NCI-H2196 treated with DMSO at 0.1 percent for 48 hours (cell line): Measurements from ENCODE around the gene PER1.

Experiments used
- DNase-seq: peaks from one replicate; lab custom pipeline; 2025; ENCODE audit not compliant: unreplicated experiment; lab: John Stamatoyannopoulos, UW

Gene PER1

DNA sequence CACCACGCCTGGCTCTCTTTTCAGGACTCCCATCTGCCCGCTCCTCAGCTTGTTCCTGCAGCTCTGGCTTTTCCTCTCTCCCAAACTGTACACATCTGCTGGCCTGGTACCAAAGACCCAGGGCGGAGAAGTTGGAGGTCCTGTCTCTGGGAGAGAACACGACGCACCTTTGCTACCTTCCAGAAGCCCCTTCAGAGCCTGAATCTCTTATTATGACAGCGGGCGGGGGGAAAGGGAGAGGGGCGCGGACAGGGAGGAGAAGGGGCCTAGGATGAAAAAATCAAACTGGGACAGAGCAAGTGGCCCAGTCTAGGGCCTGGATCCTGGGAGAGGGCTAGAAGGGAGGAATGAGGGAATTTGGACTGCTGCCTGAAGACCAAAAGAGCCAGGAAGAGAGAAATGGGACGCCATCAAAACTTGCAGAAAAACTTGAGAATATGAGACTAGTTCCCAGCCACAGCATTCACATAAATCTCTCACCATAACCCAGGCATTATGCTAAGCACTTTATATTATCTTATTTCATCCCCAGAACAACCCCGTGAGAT lies 2.5 kb upstream of the PER1 start:
- DNase-seq, result no peak

DNA sequence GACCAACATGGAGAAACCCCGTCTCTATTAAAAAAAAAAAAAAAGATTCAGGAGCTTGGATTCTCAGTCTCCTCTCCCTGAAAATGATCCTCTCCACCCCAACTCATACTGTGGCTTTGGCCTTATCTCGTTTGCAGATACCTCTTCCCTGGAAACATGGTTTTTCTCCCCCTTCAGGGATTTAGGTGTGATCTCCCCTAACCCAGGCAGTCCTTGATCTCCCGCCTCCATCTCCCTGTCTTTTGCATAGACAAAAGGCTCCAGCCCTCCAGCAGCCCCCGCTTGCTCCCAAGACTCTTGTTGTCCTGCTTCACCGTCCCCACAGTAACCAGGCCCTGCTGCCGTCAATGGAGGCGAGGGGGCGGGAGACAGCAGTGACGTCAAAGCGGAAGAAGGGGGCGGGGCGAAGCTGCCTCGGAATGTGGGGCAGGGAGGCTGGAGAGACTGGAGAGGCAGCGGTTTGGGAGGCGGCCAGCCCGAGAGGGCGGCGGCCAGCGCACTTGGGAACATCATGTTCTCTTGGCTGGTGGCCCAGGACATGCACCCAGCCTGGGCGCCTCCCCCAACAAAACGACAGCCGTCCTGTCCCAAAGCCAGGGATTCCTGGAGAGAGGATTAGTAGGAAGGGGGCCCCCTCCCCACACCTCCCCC lies 1.9 kb upstream of the PER1 start:
- peak; percentile 60 for DNase-seq

DNA sequence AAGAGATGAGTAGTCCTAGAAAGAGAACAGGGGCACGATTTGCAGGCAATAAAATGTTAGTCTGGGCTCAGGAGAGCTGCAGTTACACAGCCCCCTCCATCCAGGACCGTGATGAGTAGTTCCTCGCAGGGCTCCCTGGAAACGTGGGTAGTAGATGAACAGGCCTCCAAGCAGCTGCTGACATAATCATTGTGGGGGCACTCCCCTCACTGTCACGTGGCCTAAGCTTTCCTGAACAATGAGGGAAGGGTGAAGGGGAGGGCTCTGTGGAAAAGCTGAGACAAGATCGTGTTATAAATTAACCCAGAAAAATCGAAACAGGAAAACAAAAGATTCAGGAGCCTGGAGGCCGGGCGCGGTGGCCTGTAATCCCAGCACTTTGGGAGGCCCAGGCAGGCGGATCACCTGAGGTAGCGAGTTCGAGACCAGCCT lies 1.3 kb upstream of the PER1 start:
- DNase-seq, result no peak

DNA sequence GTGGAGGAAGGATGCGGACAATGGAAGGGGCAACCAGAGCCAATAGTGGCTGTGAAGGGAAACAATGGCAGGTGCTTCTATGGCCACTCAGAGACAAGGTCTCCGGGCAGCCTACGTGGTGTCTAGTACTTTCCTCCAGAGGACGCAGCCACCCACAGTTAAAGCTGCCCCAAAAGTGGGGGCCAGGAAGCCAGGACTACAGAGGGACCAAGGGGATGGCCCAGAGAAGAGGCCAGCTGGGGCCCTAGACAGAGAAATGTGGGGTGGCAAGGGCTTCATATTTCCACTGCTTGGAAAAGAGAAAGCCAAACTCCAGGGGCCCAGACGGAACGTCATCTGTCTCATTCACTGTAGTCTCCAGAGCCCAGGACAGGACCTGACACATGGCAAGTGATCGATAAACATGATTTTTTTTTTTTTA lies 837 bp upstream of the PER1 start:
- no peak for DNase-seq

DNA sequence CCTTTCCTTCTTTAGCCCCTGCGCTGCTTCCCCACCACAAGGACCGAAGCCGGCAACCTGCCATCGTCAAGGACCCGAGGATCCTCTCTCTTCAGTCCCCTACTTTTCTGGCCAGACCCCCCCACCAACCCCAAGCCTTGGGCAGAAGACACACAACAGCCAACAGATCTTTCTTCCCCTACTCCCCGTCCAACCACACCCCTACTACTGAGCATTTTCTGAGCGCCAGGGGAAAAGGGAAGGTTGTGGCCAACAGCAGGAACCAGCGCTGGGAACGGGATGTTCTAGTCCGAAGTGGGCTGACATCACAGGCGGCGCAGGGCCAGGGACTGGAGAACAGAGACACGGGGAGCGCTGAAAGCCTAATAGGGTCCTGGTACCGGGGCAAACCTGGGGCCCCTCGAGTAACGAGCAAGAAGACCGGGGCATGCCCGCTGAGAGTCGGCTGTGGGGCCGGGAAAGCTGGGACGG lies 528 bp downstream of the PER1 start:
- DNase-seq, result no peak

DNA sequence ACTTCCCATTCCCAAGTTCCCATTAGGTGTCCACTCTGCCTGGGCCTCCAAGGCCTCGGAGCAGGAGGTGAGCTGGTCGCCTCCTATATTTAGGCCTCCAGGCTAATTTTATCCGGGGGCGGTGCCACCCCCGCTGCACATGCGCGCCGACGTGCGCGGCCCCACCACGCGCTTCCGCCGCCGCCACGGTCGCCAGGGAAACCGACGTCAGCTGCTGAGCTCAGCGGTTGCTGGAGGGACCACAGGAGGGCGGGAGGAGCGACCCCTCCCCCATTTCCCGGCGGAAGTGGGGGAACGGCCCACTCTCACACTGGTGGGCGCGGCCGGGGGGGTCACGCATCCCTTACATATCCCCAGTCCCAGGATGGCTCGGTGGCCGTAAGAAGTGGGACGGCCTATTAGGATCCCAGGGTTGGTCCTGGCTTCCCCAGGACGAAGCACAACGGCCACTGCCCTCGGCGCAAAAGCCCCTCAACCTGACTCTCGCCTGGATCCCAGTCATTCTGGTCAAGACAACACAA lies 1.0 kb downstream of the PER1 start:
- peak; percentile 17 for DNase-seq

DNA sequence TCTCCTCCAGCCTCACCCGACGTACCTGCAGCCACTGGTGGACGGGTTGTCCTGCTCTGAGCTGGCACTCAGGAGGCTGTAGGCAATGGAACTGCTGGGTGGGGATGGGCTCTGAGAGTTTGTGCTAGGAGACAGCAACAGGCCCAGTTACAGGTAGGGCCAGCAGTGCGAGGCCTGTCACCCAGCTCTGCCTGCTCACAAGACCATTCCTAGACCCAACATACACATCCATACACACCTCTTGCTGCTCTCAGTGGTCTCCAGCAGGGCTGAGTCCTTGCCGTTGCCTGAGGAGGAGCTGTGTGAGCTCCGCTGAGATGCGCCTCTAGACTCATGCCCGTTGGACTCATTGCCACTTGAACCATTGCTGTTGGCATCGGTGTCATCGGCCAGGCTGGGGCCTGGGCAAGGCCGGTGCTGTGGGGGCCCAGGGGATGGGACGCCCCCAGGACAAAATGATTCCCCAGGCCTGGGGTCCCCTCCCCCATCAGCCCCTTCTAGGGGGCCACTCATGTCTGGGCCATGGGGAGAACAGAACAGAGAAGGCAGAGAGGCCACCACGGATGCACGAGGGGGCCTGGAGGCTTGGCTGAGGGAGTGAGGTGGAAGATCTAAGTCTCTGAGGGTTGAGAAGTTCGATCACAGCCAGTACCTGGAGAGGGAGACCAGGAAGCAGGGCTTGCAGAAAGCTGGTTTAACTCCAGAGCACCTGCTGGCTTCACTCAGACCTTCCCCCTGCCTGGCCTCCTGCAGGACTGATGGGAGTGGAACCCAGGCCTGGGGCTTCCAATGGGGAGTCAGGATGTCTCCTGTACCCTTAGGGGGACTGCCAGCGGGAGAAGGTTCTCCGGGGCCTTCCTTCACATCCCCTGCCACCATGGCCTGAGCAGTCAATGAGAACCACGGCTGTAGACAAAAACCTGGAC lies 1.7 kb downstream of the PER1 start:
- no peak for DNase-seq

DNA sequence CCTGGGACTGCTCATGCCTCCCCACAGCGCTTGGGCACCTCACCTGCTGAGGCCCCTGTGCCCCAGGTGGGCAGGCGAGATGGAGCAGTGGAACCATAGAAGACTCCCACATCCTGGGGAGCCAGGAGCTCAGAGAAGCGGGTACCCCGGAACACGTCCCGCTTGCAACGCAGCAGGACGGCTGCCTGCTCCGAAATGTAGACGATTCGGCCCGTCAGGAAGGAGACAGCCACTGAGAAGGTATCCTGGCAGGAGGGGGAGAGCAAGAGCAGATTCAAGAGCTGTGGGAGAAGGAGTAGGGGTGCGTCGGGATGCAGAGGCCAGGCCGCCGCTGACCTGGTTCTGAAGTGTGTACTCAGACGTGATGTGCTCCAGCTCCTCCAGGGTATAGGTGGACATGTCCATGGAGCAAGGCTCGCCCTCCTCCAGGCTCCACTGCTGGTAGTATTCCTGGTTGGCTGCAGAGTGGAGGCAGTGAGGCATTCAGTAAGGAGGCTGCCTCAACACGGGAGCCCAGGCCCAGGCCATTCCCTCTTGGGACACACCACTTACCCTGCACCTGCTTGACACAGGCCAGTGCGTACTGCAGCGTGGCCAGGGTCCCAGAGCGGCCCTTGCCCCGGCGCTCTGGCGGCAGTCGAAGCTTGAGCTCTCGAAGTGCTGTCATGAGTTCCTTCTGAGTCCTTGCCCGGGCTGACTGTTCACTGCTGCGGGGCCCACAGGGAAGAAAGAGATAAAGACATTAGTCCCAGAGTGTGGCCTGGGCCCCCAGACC lies 2.6 kb downstream of the PER1 start:
- DNase-seq, result no peak

DNA sequence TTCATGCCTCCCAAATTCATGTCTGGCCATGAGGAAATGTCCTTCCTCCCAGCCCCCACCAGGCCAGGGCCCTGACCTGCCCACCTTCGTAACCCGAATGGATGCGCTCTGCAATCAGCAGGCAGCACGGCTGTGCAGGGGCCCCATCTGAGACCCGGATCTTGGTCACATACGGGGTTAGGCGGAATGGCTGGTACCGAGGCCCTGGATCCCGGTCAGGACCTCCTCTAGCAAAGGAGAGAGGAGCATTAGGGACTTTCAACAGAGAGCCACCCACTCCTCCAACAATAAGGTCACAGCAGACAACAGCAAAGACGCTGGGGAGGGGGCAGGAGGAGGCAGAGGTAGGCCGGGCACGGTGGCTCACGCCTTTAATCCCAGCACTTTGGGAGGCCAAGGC lies 3.6 kb downstream of the PER1 start:
- no peak for DNase-seq

DNA sequence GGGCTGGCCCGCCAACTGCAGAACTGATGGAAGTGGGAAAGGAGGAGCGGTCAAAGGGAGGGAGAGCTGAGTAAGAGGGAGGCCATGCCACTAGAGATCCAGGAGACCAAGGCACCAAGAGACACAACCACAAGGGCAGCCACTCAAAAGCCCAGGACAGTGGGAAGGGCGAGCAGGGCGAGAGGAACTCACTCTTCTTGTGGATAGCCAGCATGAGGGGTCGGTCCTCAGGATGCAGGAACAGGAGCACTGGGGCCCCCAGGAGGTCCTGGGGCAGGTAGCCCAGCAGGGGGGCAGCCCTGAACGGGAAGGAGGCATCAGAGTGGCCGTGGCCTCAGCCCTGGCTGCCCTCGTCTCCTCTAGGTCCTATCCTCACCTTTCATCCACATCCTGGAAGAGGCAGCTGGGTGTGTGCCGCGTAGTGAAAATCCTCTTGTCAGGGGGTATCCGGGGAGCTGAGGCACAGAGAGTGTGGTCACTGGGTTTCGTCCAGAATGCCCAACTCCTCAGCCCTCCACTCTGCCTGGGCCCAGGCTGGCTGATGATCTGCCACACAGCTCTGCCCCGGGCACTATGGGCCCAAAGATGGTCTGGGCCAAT lies 4.3 kb downstream of the PER1 start:
- DNase-seq, result no peak

DNA sequence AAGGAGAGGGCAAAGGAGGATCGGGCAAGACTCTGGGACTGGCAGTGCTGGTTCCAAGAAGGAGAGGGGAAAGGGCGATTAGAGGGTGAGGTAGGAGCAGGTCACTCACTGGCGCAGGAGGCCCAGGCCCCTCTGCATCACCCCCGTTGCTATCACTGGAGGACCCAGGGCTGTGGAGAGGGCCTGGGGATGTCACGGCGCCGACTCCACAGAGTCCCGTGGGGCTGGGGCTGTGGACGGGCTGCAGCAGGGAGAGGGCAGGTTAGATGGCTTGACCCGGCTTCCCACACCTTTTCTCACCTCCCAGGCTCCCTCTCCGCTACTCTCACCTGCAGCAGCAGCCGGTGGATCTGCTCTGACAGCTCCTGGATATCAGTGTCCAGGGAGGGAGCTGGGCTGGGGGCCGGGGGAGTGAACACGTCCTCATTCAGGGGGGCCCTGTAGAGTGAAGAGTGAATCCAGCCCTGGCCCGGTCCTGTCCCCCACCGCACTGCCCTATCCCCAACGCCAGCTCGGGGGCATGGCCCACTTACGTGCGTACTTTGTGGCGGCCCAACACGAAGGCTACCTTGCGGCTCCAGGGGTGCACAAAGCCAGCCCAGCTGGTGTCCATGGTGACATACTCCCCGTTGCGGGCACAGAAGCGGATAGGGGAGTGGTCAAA lies 4.9 kb downstream of the PER1 start:
- no peak for DNase-seq

DNA sequence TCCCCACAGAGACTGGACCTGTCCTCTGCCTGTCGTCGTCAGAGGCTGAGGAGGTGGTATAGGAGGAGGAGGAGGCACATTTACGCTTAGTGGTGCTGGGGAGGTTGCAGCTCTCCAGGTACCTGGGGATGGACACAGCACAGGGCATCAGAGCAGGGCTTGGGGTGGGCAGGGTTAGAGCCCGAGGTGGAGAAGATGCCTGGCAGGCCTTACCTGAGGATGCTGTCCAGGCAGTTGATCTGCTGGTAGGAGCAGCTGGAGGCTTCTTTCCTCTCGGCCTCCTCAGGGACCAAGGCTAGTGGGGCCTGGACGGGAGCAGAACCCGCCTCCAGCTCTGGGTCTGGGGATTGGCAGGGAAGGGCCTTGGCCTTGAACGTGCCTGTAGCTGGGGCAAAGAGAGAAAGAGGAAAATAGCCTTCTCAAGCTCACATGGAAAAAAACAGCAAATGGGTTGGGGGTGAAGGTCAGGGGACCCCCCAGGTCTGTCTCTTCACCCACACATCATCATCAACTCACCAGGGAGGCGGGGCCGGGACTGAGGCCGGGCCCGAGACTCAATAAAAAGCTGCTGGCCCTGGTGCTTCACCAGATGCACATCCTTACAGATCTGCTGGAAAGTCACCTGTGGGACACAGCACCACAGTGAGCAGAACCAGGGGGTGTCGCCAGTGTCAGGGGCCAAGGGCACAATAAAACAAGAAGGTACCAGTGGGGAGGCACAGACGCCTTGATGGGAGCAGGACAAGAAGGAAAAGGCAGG lies 5.6 kb downstream of the PER1 start:
- no peak for DNase-seq

DNA sequence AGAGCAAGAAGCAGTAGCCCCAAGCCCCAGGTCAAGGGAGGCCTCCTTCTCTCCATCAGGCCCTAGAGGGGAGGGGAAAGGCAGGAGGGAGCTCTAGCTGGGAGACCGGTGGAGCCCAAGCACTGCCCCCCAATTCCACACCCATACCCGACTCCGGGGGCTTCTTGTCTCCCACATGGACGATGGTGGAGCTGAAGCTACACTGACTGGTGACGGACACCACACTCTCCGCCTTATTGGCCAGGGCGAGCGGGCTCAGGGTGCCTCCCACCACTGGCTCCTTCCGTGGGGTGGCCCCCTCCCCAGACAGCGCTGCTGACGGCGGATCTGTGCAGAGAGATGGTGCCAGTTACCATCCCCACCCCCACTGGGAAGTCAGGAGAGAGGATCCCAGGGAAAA lies 6.4 kb downstream of the PER1 start:
- DNase-seq, result no peak

DNA sequence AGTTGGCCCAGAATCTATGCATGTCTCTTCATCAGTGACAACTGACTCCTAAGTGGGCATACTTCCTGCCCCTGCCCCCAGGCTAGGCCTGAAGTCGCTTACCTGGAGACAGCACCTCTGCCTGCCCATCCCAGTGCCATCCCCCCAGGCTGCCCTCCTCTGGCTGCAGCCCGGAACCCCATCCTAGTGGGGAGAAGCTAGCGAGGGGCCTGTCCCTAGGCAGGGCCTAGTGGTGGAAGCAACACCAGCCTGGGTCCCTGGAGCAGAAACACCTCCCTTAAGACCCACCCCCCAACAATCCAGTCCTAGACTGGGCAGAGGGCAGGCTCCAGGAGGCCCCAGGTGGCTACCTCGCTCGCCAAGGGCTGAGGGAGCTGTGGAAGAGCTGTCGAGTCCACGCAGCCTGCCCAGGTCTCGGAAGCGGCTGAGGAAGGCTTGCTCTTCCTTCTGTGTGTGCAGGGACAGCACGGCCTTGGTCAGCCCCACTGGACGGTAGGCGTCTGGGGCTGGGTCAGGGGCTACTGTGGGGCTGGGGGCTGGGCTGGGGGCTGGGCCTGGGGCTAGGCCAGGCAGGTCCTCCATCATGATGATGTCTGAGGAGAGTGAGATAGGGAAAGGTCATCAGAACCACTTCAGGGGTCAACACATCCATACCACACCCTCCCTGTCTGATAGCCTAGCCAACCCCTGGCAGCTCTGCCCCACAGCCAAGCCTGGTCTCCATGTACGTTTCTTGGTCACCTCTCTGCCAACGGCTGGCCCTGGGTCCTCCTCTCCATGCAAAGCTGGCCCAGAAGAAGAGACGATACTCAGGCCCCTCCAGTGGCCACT lies 7.6 kb downstream of the PER1 start:
- no peak for DNase-seq

DNA sequence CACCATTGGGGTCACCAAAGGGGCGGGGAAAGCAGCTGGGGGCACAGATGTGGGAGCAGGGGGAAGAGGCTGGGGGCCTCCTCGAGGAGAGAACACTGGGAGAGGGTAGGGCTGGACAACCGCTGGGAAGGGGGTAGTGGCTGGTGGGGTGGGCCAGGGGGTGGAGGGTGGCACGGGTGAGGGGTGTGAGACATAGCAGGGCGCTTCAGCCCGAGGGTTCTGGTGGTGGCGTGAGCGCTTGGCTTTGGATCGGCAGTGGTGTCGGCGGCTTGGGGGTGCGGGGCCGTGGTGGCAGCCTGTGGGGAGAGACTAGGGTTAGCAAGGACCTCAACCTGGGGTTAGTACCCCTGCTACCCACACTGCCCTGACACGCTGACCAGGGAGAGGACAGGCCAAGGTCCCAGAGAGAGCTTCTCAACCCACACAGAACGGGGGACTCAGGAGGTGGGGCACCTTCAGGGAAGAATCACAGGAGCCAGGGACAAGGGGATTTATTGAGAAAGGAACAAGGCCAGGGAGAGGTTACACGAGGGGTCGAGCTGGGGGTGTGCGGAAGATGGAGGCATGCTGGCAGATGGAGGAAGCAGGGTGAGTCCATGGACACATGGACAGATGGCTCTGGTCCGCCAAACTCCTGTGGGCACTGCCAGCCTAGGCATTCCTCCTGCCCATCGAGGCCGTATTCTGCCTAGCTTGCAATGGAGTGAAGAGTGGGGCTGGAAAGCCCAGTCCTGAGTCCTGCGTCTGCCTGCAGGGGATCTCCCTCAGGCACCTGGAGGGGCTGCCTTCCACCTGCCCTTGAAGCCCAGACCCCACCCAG lies 8.4 kb downstream of the PER1 start:
- DNase-seq, result no peak

DNA sequence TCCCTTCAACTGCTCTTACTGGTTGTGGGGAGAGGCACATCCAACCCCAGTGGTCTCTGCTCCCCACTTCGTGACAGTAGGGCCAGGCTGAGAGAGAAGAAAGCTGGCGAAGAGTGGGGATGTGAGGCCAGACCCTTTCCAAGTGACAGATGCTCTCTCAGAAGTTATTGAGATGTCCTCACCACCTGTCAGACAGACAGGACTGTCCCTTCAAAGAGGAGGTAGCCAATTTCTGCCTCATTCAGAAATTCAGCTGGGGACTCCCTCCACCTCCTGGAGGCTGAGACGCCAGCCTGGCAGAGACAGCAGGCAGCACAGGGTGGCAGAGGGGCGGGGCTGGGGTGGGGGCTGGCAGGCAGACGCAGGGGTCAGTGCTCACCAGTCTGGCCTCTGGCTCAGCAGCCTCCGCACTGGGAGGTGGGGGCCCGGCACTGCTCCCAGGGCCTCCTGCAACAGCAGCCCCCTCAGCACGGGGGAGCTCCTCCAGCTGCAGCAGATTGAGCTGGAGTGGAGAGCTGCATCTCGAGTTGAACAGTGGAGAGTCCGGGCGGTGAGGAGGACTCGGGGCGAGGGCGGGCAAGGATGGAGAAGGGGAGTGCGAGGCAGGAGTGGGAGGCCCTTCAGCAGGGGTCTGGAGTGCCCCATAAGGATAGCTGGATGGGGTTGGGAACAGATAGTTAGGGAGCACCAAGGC lies 9.2 kb downstream of the PER1 start:
- no peak for DNase-seq
